ENCODE results near the gene LARGE1. TPM values are rescaled to one million over a fixed set of nuclear protein-coding genes. Genes with fewer than 3 reads are reported as not detected.

The LARGE1 gene
- polyA plus RNA-seq, 1 donor, result 17.8 TPM

DNA sequence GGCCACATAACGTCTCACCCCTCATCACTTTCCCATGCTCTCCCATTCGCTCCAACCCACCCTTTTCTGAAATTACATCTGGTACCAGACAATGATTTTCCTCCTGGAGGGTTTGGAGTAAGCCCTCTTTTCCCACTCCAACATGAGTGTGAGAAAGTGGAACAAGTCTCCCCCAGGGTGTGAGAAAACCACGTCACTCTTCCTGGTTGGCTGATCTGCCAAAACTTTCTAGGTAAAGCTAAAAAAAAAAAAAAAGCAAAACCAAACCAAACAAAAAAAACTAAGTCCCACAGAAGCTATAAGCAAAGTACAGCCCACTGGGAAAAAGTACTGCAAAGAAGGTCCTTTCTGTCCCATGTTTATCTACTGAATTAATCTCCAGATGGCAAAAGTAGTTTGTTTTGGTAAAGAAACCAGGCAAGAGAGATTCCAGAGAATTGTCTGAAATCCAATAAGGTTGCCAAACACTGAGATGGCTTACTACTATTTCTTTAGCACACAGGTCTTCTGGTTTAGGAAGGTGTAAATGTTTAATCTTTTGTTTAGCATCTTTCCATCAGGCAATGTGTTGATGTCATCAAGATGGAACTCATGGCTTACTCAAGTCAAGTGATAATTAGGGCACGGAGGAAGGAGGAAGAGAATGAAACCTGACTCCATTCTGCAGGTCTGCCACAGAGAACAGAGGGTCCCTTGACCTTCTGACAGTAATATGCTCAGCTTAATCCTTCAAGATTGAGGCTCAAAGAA, 395.6 kb downstream of the LARGE1 start:
- peaks cover 5% of the 10 kb centered on the region for H3K4me1 ChIP-seq (ENCODE audit: control insufficient read depth, insufficient read depth, low read length)
- no peak overlapping the region for H3K27ac ChIP-seq (ENCODE audit: low read length)
- no peaks in the 10 kb centered on the region for H3K27me3 ChIP-seq (ENCODE audit: control insufficient read depth, insufficient read depth, low read length)
- WGBS (ENCODE audit: insufficient coverage, low lambda C conversion rate), result 61% methylated on average over 2 of the region's 4 CpGs
- DNase-seq, result no peak
- H3K9me3 ChIP-seq (ENCODE audit: control insufficient read depth, low read depth, low read length), result peaks cover 4% of the 10 kb centered on the region
- no peak overlapping the region for H3K4me3 ChIP-seq (ENCODE audit: low read length)
- H3K36me3 ChIP-seq (ENCODE audit: control insufficient read depth, insufficient read depth, low read length), result peaks cover 2% of the 10 kb centered on the region

DNA sequence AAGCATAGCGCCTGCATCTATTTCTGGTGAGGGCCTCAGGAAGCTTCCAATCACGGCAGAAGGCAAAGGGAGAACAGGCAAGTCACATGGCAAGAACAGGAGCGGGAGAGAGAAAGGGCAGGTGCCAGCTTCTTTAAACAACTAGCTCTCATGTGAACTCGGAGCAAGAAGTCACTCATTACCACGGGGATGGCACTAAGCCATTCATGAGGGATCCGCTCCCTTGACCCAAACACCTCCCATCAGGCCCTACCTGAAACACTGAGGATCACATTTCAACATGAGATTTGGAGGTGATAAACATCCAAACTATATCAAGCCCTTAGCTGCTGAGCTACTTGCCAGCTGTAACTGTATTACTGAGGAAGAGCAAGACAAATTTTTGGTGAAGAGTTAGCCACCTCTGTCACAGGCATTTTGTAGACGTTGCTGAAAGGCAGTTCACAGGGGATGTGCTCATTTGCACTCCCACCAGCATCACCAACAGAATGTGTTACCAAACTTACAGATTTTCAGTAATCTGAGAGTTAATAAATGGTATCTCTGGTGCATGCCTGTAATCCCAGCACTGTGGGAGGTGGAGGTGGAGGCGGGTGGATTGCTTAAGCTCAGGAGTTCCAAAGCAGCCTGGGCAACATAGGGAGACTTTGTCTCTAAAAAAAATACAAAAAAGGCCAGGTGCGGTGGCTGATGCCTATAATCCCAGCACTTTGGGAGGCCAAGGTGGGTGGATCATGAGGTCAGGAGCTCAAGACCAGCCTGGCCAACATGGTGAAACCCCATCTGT, 398.2 kb downstream of the LARGE1 start:
- Histone ChIP-seq H3K36me3 (ENCODE audit: control insufficient read depth, insufficient read depth, low read length) (peaks cover 2% of the 10 kb centered on the region), H3K4me3 (ENCODE audit: low read length) (no peak overlapping the region), H3K27ac (ENCODE audit: low read length) (no peak overlapping the region), H3K27me3 (ENCODE audit: control insufficient read depth, insufficient read depth, low read length) (no peaks in the 10 kb centered on the region), H3K9me3 (ENCODE audit: control insufficient read depth, low read depth, low read length) (peaks cover 4% of the 10 kb centered on the region), H3K4me1 (ENCODE audit: control insufficient read depth, insufficient read depth, low read length) (peaks cover 10% of the 10 kb centered on the region)
- DNase-seq, result no peak
- no CpG with 5 or more reads among the region's 9 CpGs for WGBS (ENCODE audit: insufficient coverage, low lambda C conversion rate)

DNA sequence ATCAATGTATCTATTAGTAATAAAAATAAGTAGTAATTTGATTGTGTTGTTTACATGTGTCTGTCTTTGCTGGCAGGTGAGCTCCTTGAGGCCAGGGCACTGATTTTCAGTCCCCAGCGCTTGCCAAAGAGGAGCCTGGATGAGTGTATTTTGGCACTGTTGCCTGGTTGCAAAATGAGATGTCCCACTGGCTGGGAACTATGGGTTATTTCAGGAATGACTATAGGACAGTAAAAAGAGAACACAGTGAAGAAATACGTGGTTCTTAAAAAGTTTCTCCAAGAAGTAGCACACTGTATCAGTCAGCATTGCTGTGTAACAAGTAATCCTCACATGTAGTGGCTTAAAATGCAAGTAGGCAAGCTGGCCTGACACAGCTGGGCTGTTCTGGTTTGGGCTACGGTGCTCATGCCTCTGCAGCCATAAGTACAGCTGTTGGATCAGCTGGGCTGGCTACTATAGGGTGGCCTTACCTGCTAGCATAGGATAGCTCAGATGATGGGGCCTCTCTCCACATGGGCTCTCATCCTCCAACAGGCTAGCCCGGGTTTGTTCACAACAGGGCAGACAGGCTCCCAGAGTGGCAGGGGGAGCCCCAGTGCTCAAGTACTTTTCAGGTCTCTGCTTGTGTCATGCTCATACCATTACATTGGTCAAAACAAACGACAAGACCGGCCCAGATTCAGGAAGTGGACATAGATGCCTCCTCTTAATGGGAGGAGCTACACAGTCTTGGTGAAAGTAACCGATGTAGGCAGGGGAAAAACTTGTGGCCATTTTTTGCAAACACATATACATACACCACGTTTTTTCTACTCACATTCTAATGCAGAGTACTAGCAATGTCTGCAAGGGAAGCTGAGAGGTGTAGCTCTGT, 399.1 kb downstream of the LARGE1 start:
- 100% methylated on average over 2 of the region's 8 CpGs for WGBS (ENCODE audit: insufficient coverage, low lambda C conversion rate)
- H3K36me3 ChIP-seq (ENCODE audit: control insufficient read depth, insufficient read depth, low read length), result peaks cover 2% of the 10 kb centered on the region

DNA sequence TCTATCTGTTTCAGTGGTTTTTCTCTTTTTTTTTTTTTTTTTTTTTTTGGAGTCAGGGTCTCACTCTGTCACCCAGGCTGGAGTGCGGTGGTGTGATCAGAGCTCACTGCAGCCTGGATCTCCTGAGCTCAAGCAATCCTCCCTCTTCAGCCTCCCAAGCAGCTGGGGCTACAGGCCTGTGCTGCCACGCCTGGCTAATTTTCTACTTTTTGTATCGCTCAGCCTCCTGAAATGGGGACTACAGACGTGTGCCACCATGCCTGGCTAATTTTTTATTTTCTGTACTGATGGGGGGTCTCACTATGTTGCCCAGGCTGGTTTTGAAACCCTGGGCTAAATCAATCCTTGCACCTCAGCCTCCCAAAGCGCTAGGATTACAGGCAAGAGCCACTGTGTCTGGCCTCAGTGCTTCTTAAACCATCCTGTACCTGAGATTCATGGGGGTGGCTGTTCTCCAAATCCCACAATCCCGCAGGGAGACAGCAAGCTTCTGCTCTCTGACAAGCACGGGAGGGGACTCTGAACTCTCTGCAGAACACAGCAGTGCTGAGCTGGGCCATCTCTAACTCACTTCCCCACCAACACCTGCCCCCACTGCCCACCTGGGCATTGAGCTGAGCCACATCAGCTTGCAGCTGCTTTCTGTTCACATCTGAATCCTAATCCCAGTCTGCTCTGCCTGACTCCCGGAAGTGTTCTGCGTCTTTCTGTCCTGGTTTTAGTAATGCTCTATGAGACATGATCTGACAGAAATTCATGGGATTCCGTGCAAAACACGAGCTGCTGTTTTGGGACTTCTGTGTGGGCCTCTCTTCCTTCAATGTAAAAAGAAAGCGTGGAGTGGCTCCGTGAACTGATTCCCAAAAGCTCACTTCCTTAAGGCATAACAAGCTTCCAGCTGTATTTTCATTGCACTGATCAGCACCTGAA, 400.0 kb downstream of the LARGE1 start:
- Histone ChIP-seq H3K27me3 (ENCODE audit: control insufficient read depth, insufficient read depth, low read length) (no peaks in the 10 kb centered on the region), H3K4me1 (ENCODE audit: control insufficient read depth, insufficient read depth, low read length) (peaks cover 14% of the 10 kb centered on the region), H3K27ac (ENCODE audit: low read length) (no peak overlapping the region), H3K9me3 (ENCODE audit: control insufficient read depth, low read depth, low read length) (peaks cover 4% of the 10 kb centered on the region), H3K36me3 (ENCODE audit: control insufficient read depth, insufficient read depth, low read length) (peaks cover 2% of the 10 kb centered on the region), H3K4me3 (ENCODE audit: low read length) (no peak overlapping the region)
- 85% methylated on average over 4 of the region's 13 CpGs for WGBS (ENCODE audit: insufficient coverage, low lambda C conversion rate)
- no peak for DNase-seq

More for the DNA sequence above, 399.1 kb downstream of the LARGE1 start:
- H3K9me3 ChIP-seq (ENCODE audit: control insufficient read depth, low read depth, low read length), result peaks cover 4% of the 10 kb centered on the region
- no peak overlapping the region for H3K27ac ChIP-seq (ENCODE audit: low read length)
- peaks cover 10% of the 10 kb centered on the region for H3K4me1 ChIP-seq (ENCODE audit: control insufficient read depth, insufficient read depth, low read length)
- DNase-seq, result no peak
- no peak overlapping the region for H3K4me3 ChIP-seq (ENCODE audit: low read length)
- H3K27me3 ChIP-seq (ENCODE audit: control insufficient read depth, insufficient read depth, low read length), result no peaks in the 10 kb centered on the region

DNA sequence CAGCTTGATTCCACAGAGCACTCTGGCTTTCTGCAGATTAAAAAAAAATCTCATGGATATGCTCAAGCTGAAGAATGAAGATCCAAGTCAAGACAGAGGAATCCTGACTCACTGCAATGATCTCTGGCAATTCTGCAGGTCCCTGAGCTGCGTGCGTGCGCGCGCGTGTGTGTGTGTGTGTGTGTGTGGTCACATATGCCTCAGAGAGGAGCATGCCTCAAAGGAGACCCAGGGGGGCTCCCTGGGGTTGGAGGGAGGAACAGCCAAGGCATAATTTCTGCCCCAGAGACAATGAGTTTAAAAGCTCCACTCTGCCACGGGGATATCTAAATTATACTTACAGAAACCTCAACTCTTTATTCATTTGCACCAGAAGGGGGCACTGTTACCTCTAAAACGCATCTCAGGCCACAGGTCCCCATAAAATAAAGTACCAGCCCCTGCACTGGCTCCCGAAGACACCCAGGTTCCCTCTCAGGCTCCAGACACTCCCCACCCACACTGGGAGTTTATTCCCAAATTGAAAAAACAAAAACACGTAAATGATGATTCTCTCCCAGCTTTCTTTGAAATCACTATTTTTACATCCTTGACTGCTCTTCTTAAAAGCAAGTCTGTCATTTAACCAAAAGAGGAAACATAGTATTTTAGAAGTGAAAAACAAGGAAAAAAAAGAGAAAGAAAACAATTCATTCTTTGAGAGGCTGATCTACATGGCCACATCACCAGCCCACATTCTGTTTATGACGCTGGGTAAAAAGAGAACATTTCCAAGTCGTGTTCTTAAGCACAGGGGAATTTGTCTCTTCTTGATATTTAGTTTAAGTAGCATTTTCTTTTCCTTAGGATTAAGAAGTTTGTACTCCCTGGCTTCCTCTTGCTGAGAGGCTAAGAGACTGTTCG, 401.0 kb downstream of the LARGE1 start:
- Histone ChIP-seq H3K4me1 (ENCODE audit: control insufficient read depth, insufficient read depth, low read length) (peaks cover 14% of the 10 kb centered on the region), H3K9me3 (ENCODE audit: control insufficient read depth, low read depth, low read length) (peaks cover 4% of the 10 kb centered on the region), H3K27me3 (ENCODE audit: control insufficient read depth, insufficient read depth, low read length) (no peaks in the 10 kb centered on the region), H3K4me3 (ENCODE audit: low read length) (no peak overlapping the region), H3K36me3 (ENCODE audit: control insufficient read depth, insufficient read depth, low read length) (peaks cover 2% of the 10 kb centered on the region), H3K27ac (ENCODE audit: low read length) (no peak overlapping the region)
- 51% methylated on average over 2 of the region's 13 CpGs for WGBS (ENCODE audit: insufficient coverage, low lambda C conversion rate)
- DNase-seq, result peak; percentile 67 to 69

DNA sequence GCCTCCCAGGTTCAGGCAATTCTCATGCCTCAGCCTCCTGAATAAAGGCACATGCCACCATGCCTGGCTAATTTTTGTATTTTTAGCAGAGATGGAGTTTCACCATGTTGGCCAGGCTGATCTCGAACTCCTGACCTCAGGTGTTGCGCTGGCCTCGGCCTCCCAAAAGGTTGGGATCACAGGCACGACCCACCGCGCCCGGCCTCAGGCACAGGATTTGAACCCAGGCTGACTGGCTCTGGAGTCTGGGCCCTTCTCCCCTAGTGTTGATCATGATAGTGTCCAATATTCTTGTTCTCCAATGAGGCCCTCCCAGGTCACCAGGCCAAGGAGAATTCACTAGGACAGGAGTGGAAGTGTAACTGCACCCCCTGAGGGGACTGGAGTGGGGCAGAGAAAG, 401.9 kb downstream of the LARGE1 start:
- Histone ChIP-seq H3K27me3 (ENCODE audit: control insufficient read depth, insufficient read depth, low read length) (no peaks in the 10 kb centered on the region), H3K4me1 (ENCODE audit: control insufficient read depth, insufficient read depth, low read length) (peaks cover 14% of the 10 kb centered on the region), H3K36me3 (ENCODE audit: control insufficient read depth, insufficient read depth, low read length) (peaks cover 2% of the 10 kb centered on the region), H3K9me3 (ENCODE audit: control insufficient read depth, low read depth, low read length) (peaks cover 4% of the 10 kb centered on the region), H3K27ac (ENCODE audit: low read length) (no peak overlapping the region), H3K4me3 (ENCODE audit: low read length) (no peak overlapping the region)
- no peak for DNase-seq
- no CpG with 5 or more reads among the region's 7 CpGs for WGBS (ENCODE audit: insufficient coverage, low lambda C conversion rate)

DNA sequence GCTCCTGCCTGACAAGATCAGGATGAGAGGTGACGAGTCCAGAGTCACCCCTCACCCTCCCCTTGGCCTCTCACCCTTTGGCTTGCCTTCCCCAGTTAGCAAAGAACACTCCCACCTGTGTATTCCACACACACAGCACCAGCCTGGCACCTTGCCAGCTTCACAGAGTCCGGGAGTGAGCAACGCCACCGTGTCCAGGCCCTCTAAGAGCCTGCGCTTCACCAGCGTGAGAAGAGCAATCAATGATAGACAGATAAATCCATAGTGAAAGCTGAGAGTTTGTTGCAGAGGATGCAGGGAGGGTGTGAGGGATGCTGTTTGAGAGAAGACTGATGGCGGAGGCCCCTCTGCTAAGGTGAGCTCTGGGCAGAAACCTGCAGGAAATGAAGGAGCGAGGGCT, 404.5 kb downstream of the LARGE1 start:
- peak in 1 of 2 donors; percentile 25 for DNase-seq

DNA sequence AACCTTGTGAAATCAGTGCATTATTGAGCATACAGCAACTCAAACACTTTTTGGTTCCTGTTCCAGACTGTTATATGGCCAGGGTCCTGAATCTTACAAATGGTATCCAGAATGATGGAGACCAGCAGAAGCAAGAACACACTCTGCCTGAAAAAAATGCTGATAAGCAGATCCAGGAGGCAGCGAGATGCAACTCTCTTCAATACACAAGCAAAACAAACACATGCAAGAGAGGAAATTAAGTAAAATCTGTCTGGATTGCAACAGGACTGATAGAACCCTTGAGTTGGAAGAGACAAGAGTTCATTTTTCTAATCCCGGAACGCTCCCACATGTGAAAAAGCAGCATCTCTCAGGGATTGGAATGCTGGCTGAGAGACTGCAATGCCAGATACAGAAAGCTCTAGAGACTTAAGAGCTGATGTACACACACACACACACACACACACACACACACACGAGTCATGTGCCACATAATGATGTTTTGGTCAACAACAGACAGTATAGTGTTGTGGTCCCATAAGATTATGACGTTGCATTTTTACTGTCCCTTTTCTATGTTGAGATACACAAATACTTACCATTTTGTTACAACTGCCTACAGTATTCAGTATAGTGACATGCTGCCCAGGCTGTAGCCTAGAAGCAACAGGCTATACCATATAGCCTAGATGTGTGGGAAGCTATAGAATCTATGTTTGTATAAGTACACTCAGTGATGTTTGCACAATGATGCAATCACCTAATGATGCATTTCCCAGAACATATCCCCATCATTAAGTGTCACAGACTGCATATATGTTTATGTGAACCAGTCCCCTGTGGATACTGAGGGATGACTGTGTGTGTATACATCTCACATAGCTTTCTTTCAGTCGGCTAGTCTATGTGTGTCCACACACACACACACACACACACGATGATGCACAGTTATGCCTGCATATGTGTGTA, 406.6 kb downstream of the LARGE1 start:
- Histone ChIP-seq H3K4me3 (ENCODE audit: low read length) (no peak overlapping the region), H3K36me3 (ENCODE audit: control insufficient read depth, insufficient read depth, low read length) (no peaks in the 10 kb centered on the region), H3K4me1 (ENCODE audit: control insufficient read depth, insufficient read depth, low read length) (peaks cover 5% of the 10 kb centered on the region), H3K27me3 (ENCODE audit: control insufficient read depth, insufficient read depth, low read length) (no peaks in the 10 kb centered on the region), H3K27ac (ENCODE audit: low read length) (no peak overlapping the region), H3K9me3 (ENCODE audit: control insufficient read depth, low read depth, low read length) (no peaks in the 10 kb centered on the region)
- no CpG with 5 or more reads among the region's 7 CpGs for WGBS (ENCODE audit: insufficient coverage, low lambda C conversion rate)
- DNase-seq, result no peak

More for the DNA sequence above, 404.5 kb downstream of the LARGE1 start:
- Histone ChIP-seq H3K27me3 (ENCODE audit: control insufficient read depth, insufficient read depth, low read length) (no peaks in the 10 kb centered on the region), H3K9me3 (ENCODE audit: control insufficient read depth, low read depth, low read length) (no peaks in the 10 kb centered on the region), H3K27ac (ENCODE audit: low read length) (no peak overlapping the region), H3K4me3 (ENCODE audit: low read length) (no peak overlapping the region), H3K4me1 (ENCODE audit: control insufficient read depth, insufficient read depth, low read length) (peaks cover 14% of the 10 kb centered on the region), H3K36me3 (ENCODE audit: control insufficient read depth, insufficient read depth, low read length) (no peaks in the 10 kb centered on the region)
- no CpG with 5 or more reads among the region's 8 CpGs for WGBS (ENCODE audit: insufficient coverage, low lambda C conversion rate)
